Sigmoid colon (tissue), 7 donors: ENCODE measurements around the gene MGARP. TPM values are rescaled to one million over a fixed set of nuclear protein-coding genes. Genes with fewer than 3 reads are reported as not detected.
A peak's percentile ranks its signal among the peaks of the same experiment; 100 is the strongest.

Source experiments
- DNase-seq: peaks from one replicate; pipeline ENCODE4 v3.0.0-alpha.2; 2019
- H3K27ac ChIP-seq, 4 donors: fragments of 200-600 bp; sonication (generic); one replicate each; pipeline ENCODE4 v1.5.1; 2016 to 2019; ENCODE audit warnings: mild to moderate bottlenecking in 1 of 4
- H3K27me3 ChIP-seq, 3 donors: fragments of 200-600 bp; sonication (generic); one replicate each; pipeline ENCODE4 v1.5.1; 2019; ENCODE audit warnings: mild to moderate bottlenecking in 1 of 3
- H3K36me3 ChIP-seq, 4 donors: fragments of 200-600 bp; sonication (generic); one replicate each; pipeline ENCODE4 v1.5.1; 2016 to 2019
- H3K4me1 ChIP-seq, 4 donors: fragments of 200-600 bp; sonication (generic); one replicate each; pipeline ENCODE4 v1.5.1; 2017 to 2019
- H3K4me3 ChIP-seq, 4 donors: fragments of 200-600 bp; sonication (generic); one replicate each; pipeline ENCODE4 v1.5.1; 2017 to 2019; ENCODE audit warnings: mild to moderate bottlenecking in 2 of 4, moderate library complexity in 1 of 4
- H3K9me3 ChIP-seq, 4 donors: fragments of 200-600 bp in 3 of 4; sonication (generic) in 3 of 4; one replicate each; pipeline versions ENCODE4 v1.5.1 to v1.6.1; 2013 to 2019
- CTCF ChIP-seq, 4 experiments: fragments of 450-650 bp in 3 of 4; fragments of 200-600 bp in 1 of 4; IDR thresholded peaks; one replicate each; pipeline ENCODE4 v1.5.1; 2016 to 2019; ENCODE audit warnings: antibody characterized with exemption in 4 of 4, mild to moderate bottlenecking in 3 of 4, moderate library complexity in 2 of 4
- EP300 ChIP-seq, 4 donors: sonication (generic); formaldehyde crosslinking; IDR thresholded peaks; one replicate each; pipeline ENCODE4 v1.6.1; 2017; ENCODE audit warnings: antibody characterized with exemption in 4 of 4
- POLR2A ChIP-seq, 2 donors: fragments of 450-650 bp; IDR thresholded peaks; one replicate each; pipeline ENCODE4 v1.6.1; 2016; ENCODE audit warnings: antibody characterized with exemption in 2 of 2, mild to moderate bottlenecking in 2 of 2, moderate library complexity in 2 of 2
- POLR2AphosphoS5 ChIP-seq, 4 donors: sonication (generic); formaldehyde crosslinking; IDR thresholded peaks; one replicate each; pipeline ENCODE4 v1.6.1; 2017; ENCODE audit warnings: antibody characterized with exemption in 4 of 4
- WGBS, 2 donors: extraction: QIAGEN DNeasy Blood & Tissue Kit; methylation state at CpG; one replicate each; pipeline ENCODE4 v1.1.7; 2013; 5-methylcytosine and 5-hydroxymethylcytosine counted together
- intact Hi-C: fragments of 100-400 bp; cut with DNase I; formaldehyde crosslinking; loops from one replicate; pipeline ENCODE4 v1.15.1; 2023
- polyA plus RNA-seq, 3 donors: library from polyadenylated mRNA; stranded (reverse); fragments of 200-250 nt; gene quantifications; one replicate each; pipeline ENCODE4 v1.2.3, GENCODE V29; 2013
- total RNA-seq, 4 donors: library from RNA; depleted of rRNA; stranded (reverse); fragments of >200 nt; gene quantifications; one replicate each; pipeline ENCODE4 v1.1.0, GENCODE V29; 2016
- donor health status: healthy with polysubstance abuse.
- donor health status: Bipolar disorder and iron deficiency.
- donor health status: healthy.

MGARP gene
- total and polyA plus RNA-seq, 7 donors: 0.16 to 2.2 (median 1.2) TPM; not detected in 2

- Histone ChIP-seq H3K27me3 (no peaks in the 10 kb centered on the region), H3K27ac (no peak overlapping the region), H3K36me3 (no peaks in the 10 kb centered on the region), H3K4me1 (peaks cover 0 to 37% (median 24%) of the 10 kb centered on the region in 4 donors), H3K4me3 (no peak overlapping the region), H3K9me3 (no peaks in the 10 kb centered on the region)
- no peak for DNase-seq
- WGBS, 2 donors: 93 to 94% methylated on average over 1 of the region's 1 CpG
- no peak for TF ChIP-seq POLR2AphosphoS5 (IDR thresholded peaks at IDR 0.05)
- no peak for TF ChIP-seq CTCF (IDR thresholded peaks at IDR 0.05)
- TF ChIP-seq EP300 (IDR thresholded peaks at IDR 0.05): no peak
- TF ChIP-seq POLR2A (IDR thresholded peaks at IDR 0.05): no peak
- intact Hi-C loops: no loop called here
These were observed 39.5 kb upstream of the MGARP start for GRCh38 chr4:139319571-139319970.

DNA sequence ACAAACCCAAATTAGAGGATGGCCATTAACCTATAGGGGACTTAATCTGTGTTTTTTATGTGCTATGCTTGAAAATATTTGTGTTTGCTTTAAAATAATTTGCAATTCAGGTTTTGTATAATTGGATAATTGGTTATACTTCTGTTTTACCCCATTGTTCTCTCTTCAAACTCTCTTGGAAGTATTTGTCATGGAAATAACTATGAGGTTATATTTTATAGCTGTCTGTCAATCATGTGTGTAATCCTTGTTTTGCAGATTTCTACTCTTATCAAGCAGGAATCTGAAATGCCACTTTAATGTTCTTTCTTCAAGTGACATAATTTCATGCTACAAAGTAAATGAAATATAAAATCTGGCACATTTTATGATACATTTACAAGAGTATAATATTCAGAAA is 37.6 kb upstream of the MGARP start:
- H3K9me3 ChIP-seq: no peaks in the 10 kb centered on the region
- no peaks in the 10 kb centered on the region for H3K36me3 ChIP-seq
- no peak for DNase-seq
- TF ChIP-seq POLR2AphosphoS5 (IDR thresholded peaks at IDR 0.05): no peak
- no peak for TF ChIP-seq EP300 (IDR thresholded peaks at IDR 0.05)
- no peak for TF ChIP-seq POLR2A (IDR thresholded peaks at IDR 0.05)
- TF ChIP-seq CTCF (IDR thresholded peaks at IDR 0.05): no peak
- peaks cover 0 to 37% (median 20%) of the 10 kb centered on the region in 4 donors for H3K4me1 ChIP-seq
- H3K27ac ChIP-seq: no peak overlapping the region
- no peak overlapping the region for H3K4me3 ChIP-seq
- H3K27me3 ChIP-seq: no peaks in the 10 kb centered on the region
- intact Hi-C loops: no loop called here

- TF ChIP-seq POLR2AphosphoS5 (IDR thresholded peaks at IDR 0.05): no peak
- TF ChIP-seq CTCF (IDR thresholded peaks at IDR 0.05): no peak
- TF ChIP-seq EP300 (IDR thresholded peaks at IDR 0.05): no peak
- no peak for TF ChIP-seq POLR2A (IDR thresholded peaks at IDR 0.05)
These were observed 36.7 kb upstream of the MGARP start for GRCh38 chr4:139316733-139317132.

GRCh38 chr4:139315221-139315675 is 35.2 kb upstream of the MGARP start:
- H3K36me3 ChIP-seq: no peaks in the 10 kb centered on the region
- WGBS, 2 donors: 80 to 90% methylated on average over 13 of the region's 13 CpGs
- no peaks in the 10 kb centered on the region for H3K9me3 ChIP-seq
- peaks cover 0 to 52% (median 32%) of the 10 kb centered on the region in 4 donors for H3K4me1 ChIP-seq
- H3K27me3 ChIP-seq: no peaks in the 10 kb centered on the region
- H3K27ac ChIP-seq: peak overlapping the region in 1 of 4 donors; percentile 6
- no peak for DNase-seq
- TF ChIP-seq EP300 (IDR thresholded peaks at IDR 0.05) (no peak), POLR2A (IDR thresholded peaks at IDR 0.05) (no peak), POLR2AphosphoS5 (IDR thresholded peaks at IDR 0.05) (no peak), CTCF (IDR thresholded peaks at IDR 0.05) (no peak)
- H3K4me3 ChIP-seq: no peak overlapping the region
- intact Hi-C loops: no loop called here

More at GRCh38 chr4:139316733-139317132, 36.7 kb upstream of the MGARP start:
- Histone ChIP-seq H3K36me3 (no peaks in the 10 kb centered on the region), H3K27me3 (no peaks in the 10 kb centered on the region), H3K4me3 (no peak overlapping the region), H3K9me3 (no peaks in the 10 kb centered on the region), H3K4me1 (peaks cover 0 to 46% (median 26%) of the 10 kb centered on the region in 4 donors), H3K27ac (no peak overlapping the region)
- no peak for DNase-seq
- intact Hi-C loops: no loop called here
- WGBS, 2 donors: 89 to 96% methylated on average over 2 of the region's 2 CpGs
